ENCODE data around the gene PPARD. TPM values are rescaled to one million over a fixed set of nuclear protein-coding genes. Genes with fewer than 3 reads are reported as not detected.

The PPARD gene
- total and polyA plus RNA-seq, 11 donors: 10.0 to 23.8 (median 13.8) TPM

GRCh38 chr6:35417979-35418661 lies 75.8 kb downstream of the PPARD start:
- no peaks in the 10 kb centered on the region for H3K27me3 ChIP-seq
- peaks cover 0 to 64% (median 33%) of the 10 kb centered on the region in 9 donors for H3K36me3 ChIP-seq
- peak in 1 of 4 donors; percentile 20 for ATAC-seq

GRCh38 chr6:35419417-35419816 lies 77.1 kb downstream of the PPARD start:
- no peak for DNase-seq
- Histone ChIP-seq H3K9me3 (no peaks in the 10 kb centered on the region), H3K27me3 (no peaks in the 10 kb centered on the region), H3K4me3 (no peak overlapping the region), H3K27ac (peak overlapping the region in 1 of 12 donors; percentile 11), H3K4me1 (peaks cover 0 to 30% (median 10%) of the 10 kb centered on the region in 12 donors), H3K36me3 (peaks cover 0 to 62% (median 43%) of the 10 kb centered on the region in 9 donors)
- no peak for TF ChIP-seq CTCF (IDR thresholded peaks at IDR 0.05)
- no peak for TF ChIP-seq POLR2A (IDR thresholded peaks at IDR 0.05)
- ATAC-seq: no peak
- intact Hi-C loops (cut with DNase I): loop anchor here in 1 of 10 donors (10.0 kb wide), 1 partner anchor 75 kb away; the partner anchor contains the start of gene PPARD
- WGBS, 4 donors: 60 to 71% (median 64%) methylated on average over 5 of the region's 5 CpGs

More at GRCh38 chr6:35417979-35418661, 75.8 kb downstream of the PPARD start:
- DNase-seq: peak in 1 of 5 donors; percentile 35
- no peak overlapping the region for H3K4me3 ChIP-seq
- TF ChIP-seq CTCF (IDR thresholded peaks at IDR 0.05) (no peak), POLR2A (IDR thresholded peaks at IDR 0.05) (no peak)
- peak overlapping the region in 1 of 12 donors; percentile 69 for H3K27ac ChIP-seq
- peaks cover 0 to 30% (median 10%) of the 10 kb centered on the region in 12 donors for H3K4me1 ChIP-seq
- 82 to 93% (median 86%) methylated on average over 12 to 14 of the region's 14 CpGs for WGBS, 4 donors
- no peaks in the 10 kb centered on the region for H3K9me3 ChIP-seq
- intact Hi-C loops (cut with DNase I): loop anchor here in 1 of 10 donors (10.0 kb wide), 1 partner anchor 73 kb away; the partner anchor contains the start of gene PPARD

- intact Hi-C loops (cut with DNase I): loop anchor here in 1 of 10 donors (10.0 kb wide), 1 partner anchor 75 kb away; the partner anchor contains the start of gene PPARD
- 94 to 97% (median 95%) methylated on average over 13 to 14 of the region's 14 CpGs for WGBS, 4 donors
- ATAC-seq: no peak
Measured at GRCh38 chr6:35419961-35420360, 77.6 kb downstream of the PPARD start.

More at GRCh38 chr6:35419961-35420360, 77.6 kb downstream of the PPARD start:
- TF ChIP-seq CTCF (IDR thresholded peaks at IDR 0.05) (no peak), POLR2A (IDR thresholded peaks at IDR 0.05) (no peak)
- Histone ChIP-seq H3K4me1 (peaks cover 0 to 30% (median 7%) of the 10 kb centered on the region in 12 donors), H3K9me3 (no peaks in the 10 kb centered on the region), H3K27ac (no peak overlapping the region), H3K27me3 (no peaks in the 10 kb centered on the region), H3K4me3 (no peak overlapping the region), H3K36me3 (peaks cover 0 to 68% (median 47%) of the 10 kb centered on the region in 9 donors)
- no peak for DNase-seq
